Measurements from ENCODE around the gene MRPL54.

GRCh38 chr19:3730457-3730958 is 32.0 kb upstream of the MRPL54 start:
- TF ChIP-seq REST (IDR thresholded peaks at IDR 0.05; ENCODE audit: low read depth): no peak
- no peak for TF ChIP-seq POLR2A (IDR thresholded peaks at IDR 0.05; ENCODE audit: borderline replicate concordance, extremely low read depth, insufficient read depth, insufficient read length)
- TF ChIP-seq, protein P1, sequence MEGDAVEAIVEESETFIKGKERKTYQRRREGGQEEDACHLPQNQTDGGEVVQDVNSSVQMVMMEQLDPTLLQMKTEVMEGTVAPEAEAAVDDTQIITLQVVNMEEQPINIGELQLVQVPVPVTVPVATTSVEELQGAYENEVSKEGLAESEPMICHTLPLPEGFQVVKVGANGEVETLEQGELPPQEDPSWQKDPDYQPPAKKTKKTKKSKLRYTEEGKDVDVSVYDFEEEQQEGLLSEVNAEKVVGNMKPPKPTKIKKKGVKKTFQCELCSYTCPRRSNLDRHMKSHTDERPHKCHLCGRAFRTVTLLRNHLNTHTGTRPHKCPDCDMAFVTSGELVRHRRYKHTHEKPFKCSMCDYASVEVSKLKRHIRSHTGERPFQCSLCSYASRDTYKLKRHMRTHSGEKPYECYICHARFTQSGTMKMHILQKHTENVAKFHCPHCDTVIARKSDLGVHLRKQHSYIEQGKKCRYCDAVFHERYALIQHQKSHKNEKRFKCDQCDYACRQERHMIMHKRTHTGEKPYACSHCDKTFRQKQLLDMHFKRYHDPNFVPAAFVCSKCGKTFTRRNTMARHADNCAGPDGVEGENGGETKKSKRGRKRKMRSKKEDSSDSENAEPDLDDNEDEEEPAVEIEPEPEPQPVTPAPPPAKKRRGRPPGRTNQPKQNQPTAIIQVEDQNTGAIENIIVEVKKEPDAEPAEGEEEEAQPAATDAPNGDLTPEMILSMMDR (IDR thresholded peaks at IDR 0.05 in 2 of 3, conservative IDR thresholded peaks at IDR 0.05 in 1 of 3; ENCODE audit: borderline replicate concordance in 1 of 3, insufficient read depth in 1 of 3, low read depth in 2 of 3, low read length in 2 of 3): no peak
- TF ChIP-seq EZH2 (IDR thresholded peaks at IDR 0.05): no peak
- no peak for TF ChIP-seq POLR2AphosphoS5 (IDR thresholded peaks at IDR 0.05; ENCODE audit: low read depth, low read length)
- no peak for TF ChIP-seq RAD21 (IDR thresholded peaks at IDR 0.05; ENCODE audit: low read depth)
- TF ChIP-seq JUND (IDR thresholded peaks at IDR 0.05): no peak
- TF ChIP-seq, protein P2, sequence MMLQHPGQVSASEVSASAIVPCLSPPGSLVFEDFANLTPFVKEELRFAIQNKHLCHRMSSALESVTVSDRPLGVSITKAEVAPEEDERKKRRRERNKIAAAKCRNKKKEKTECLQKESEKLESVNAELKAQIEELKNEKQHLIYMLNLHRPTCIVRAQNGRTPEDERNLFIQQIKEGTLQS (IDR thresholded peaks at IDR 0.05): no peak

Measured in HCT116 (cell line).